ENCODE data around the gene MPIG6B.

MPIG6B gene

GRCh38 chr6:31715022-31715958 is 7.9 kb upstream of the MPIG6B start, which contains the start of gene LY6G6D (continued):
- TF ChIP-seq MEIS1 (CRISPR knock-in tag; IDR thresholded peaks at IDR 0.05; ENCODE audit: borderline replicate concordance) (no peak), PRDM4 (tag by site-specific recombination; IDR thresholded peaks at IDR 0.05) (no peak), TRIM28 (IDR thresholded peaks at IDR 0.05; ENCODE audit: borderline replicate concordance, low read length) (no peak), HOXD13 (CRISPR knock-in tag; IDR thresholded peaks at IDR 0.05; ENCODE audit: borderline replicate concordance) (no peak), ZFP69B (tag by site-specific recombination; IDR thresholded peaks at IDR 0.05) (peak; percentile 43; the same call in 1 of the 2 replicates), REPIN1 (tag by site-specific recombination; IDR thresholded peaks at IDR 0.05; ENCODE audit: low read depth) (no peak), ZNF449 (tag by site-specific recombination; IDR thresholded peaks at IDR 0.05) (no peak), PRDM6 (tag by site-specific recombination; IDR thresholded peaks at IDR 0.05) (no peak), MZF1 (tag by site-specific recombination; IDR thresholded peaks at IDR 0.05; ENCODE audit: borderline replicate concordance) (no peak), ZNF266 (tag by site-specific recombination; IDR thresholded peaks at IDR 0.05; ENCODE audit: low read depth) (no peak), ZNF830 (tag by site-specific recombination; IDR thresholded peaks at IDR 0.05; ENCODE audit: low read depth) (no peak), ZNF132 (tag by site-specific recombination; IDR thresholded peaks at IDR 0.05; ENCODE audit: borderline replicate concordance) (no peak), ZNF148 (tag by site-specific recombination; IDR thresholded peaks at IDR 0.05; ENCODE audit: borderline replicate concordance) (no peak), ZNF2 (tag by site-specific recombination; IDR thresholded peaks at IDR 0.05) (no peak), ZFP3 (tag by site-specific recombination; IDR thresholded peaks at IDR 0.05; ENCODE audit: low read depth) (no peak), SCRT2 (tag by site-specific recombination; IDR thresholded peaks at IDR 0.05) (peak; percentile 80), ZNF416 (tag by site-specific recombination; IDR thresholded peaks at IDR 0.05) (no peak), ZNF513 (tag by site-specific recombination; IDR thresholded peaks at IDR 0.05) (no peak), IKZF3 (tag by site-specific recombination; IDR thresholded peaks at IDR 0.05) (0 out of 2 replicates have a peak, but pooled peaks have one; percentile 11), ZNF274 (IDR thresholded peaks at IDR 0.05; ENCODE audit: low read length) (no peak), ZNF274 (tag by site-specific recombination; IDR thresholded peaks at IDR 0.05; ENCODE audit: borderline replicate concordance) (no peak), ZNF202 (tag by site-specific recombination; IDR thresholded peaks at IDR 0.05; ENCODE audit: borderline replicate concordance) (no peak), INSM2 (tag by site-specific recombination; IDR thresholded peaks at IDR 0.05) (no peak)
